PC-3 (cell line): ENCODE data around the gene SP140L.

Source experiments
- CTCF ChIP-seq: fragments of 300-600 bp; sonication (generic); conservative IDR thresholded peaks from 2 replicates; pipeline ENCODE4 v1.5.1; 2017; ENCODE audit warnings: antibody characterized with exemption, low read depth, mild to moderate bottlenecking, low read length
- EZH2 ChIP-seq: fragments of 300-600 bp; sonication (generic); IDR thresholded peaks from one replicate; pipeline ENCODE4 v1.6.1; 2017; ENCODE audit warnings: antibody characterized with exemption, mild to moderate bottlenecking, low read length; ENCODE audit not compliant: unreplicated experiment
- EZH2phosphoT487 ChIP-seq: fragments of 300-600 bp; sonication (generic); IDR thresholded peaks from 2 replicates; pipeline ENCODE4 v1.6.1; 2018; ENCODE audit warnings: mild to moderate bottlenecking, antibody characterized with exemption, low read length, borderline replicate concordance

GRCh38 chr2:230444832-230445231 is 117.8 kb downstream of the SP140L start:
- TF ChIP-seq CTCF, result no peak
- no peak for TF ChIP-seq EZH2
- TF ChIP-seq EZH2phosphoT487, result no peak
